ENCODE results near the gene SYN1. TPM values are rescaled to one million over a fixed set of nuclear protein-coding genes. Genes with fewer than 3 reads are reported as not detected.

Gene SYN1
- total and polyA plus RNA-seq, 12 donors = 0.12 to 16.5 (median 3.8) TPM; not detected in 1

- 83 to 92% (median 87%) methylated on average over 4 to 5 of the region's 5 CpGs for WGBS, 4 donors
- no peaks in the 10 kb centered on the region for H3K9me3 ChIP-seq (replicated peaks in 1 of 3)
- intact Hi-C loops (cut with DNase I) = no loop called here
- H3K4me3 ChIP-seq = no peak overlapping the region
- TF ChIP-seq, protein P1, sequence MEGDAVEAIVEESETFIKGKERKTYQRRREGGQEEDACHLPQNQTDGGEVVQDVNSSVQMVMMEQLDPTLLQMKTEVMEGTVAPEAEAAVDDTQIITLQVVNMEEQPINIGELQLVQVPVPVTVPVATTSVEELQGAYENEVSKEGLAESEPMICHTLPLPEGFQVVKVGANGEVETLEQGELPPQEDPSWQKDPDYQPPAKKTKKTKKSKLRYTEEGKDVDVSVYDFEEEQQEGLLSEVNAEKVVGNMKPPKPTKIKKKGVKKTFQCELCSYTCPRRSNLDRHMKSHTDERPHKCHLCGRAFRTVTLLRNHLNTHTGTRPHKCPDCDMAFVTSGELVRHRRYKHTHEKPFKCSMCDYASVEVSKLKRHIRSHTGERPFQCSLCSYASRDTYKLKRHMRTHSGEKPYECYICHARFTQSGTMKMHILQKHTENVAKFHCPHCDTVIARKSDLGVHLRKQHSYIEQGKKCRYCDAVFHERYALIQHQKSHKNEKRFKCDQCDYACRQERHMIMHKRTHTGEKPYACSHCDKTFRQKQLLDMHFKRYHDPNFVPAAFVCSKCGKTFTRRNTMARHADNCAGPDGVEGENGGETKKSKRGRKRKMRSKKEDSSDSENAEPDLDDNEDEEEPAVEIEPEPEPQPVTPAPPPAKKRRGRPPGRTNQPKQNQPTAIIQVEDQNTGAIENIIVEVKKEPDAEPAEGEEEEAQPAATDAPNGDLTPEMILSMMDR (IDR thresholded peaks at IDR 0.05) = no peak
- TF ChIP-seq POLR2A (IDR thresholded peaks at IDR 0.05) = no peak
- H3K4me1 ChIP-seq (replicated peaks in 1 of 2) = no peaks in the 10 kb centered on the region
- no peaks in the 10 kb centered on the region for H3K36me3 ChIP-seq (replicated peaks in 1 of 2)
- no peak for DNase-seq
- H3K27ac ChIP-seq = no peak overlapping the region
- H3K27me3 ChIP-seq = no peaks in the 10 kb centered on the region
These were observed 76.2 kb downstream of the SYN1 start for GRCh38 chrX:47543496-47543895.

GRCh38 chrX:47540754-47541538, 78.7 kb downstream of the SYN1 start:
- Histone ChIP-seq H3K36me3 (replicated peaks in 1 of 2) (no peaks in the 10 kb centered on the region), H3K27ac (peak overlapping the region in 3 of 5 donors; percentile 30 to 63 (median 47)), H3K4me1 (replicated peaks in 1 of 2) (no peaks in the 10 kb centered on the region), H3K27me3 (no peaks in the 10 kb centered on the region), H3K4me3 (no peak overlapping the region), H3K9me3 (replicated peaks in 1 of 3) (no peaks in the 10 kb centered on the region)
- intact Hi-C loops (cut with DNase I) = no loop called here
- peak in 1 of 2 donors; percentile 65 for TF ChIP-seq POLR2A (IDR thresholded peaks at IDR 0.05)
- TF ChIP-seq, protein P1 (IDR thresholded peaks at IDR 0.05) = peak; percentile 13 to 71 (median 52)
- WGBS, 4 donors = 25 to 41% (median 34%) methylated on average over 12 to 15 of the region's 15 CpGs
- DNase-seq = peak; percentile 74 to 91 (median 84)

- no peak for DNase-seq
- H3K27me3 ChIP-seq = no peaks in the 10 kb centered on the region
- no peaks in the 10 kb centered on the region for H3K36me3 ChIP-seq (replicated peaks in 1 of 2)
- H3K4me3 ChIP-seq = no peak overlapping the region
- intact Hi-C loops (cut with DNase I) = no loop called here
- H3K27ac ChIP-seq = peak overlapping the region in 2 of 5 donors; percentile 19 to 63
- no peaks in the 10 kb centered on the region for H3K4me1 ChIP-seq (replicated peaks in 1 of 2)
- TF ChIP-seq POLR2A (IDR thresholded peaks at IDR 0.05) = no peak
- TF ChIP-seq, protein P1 (IDR thresholded peaks at IDR 0.05) = no peak
- no peaks in the 10 kb centered on the region for H3K9me3 ChIP-seq (replicated peaks in 1 of 3)
These were observed 79.8 kb downstream of the SYN1 start for GRCh38 chrX:47539860-47540259.

DNA sequence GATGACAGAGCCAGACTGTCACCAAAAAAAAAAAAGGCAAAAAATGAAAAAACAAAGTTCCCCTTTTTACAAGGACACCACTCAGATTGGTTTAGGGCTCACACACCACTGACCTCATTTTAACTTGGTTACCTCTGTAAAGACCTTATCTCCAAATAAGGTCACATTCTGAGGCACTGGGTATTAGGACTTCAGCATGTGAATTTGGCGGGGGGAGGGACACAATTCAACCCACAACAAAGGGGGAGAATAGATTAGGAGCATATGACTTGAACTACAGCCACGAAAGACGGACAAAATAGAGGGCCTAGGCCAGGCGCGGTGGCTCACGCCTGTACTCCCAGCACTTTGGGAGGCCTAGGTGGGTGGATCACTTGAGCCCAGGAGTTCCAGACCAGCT, 89.6 kb downstream of the SYN1 start:
- Histone ChIP-seq H3K27me3 (no peaks in the 10 kb centered on the region), H3K36me3 (replicated peaks in 1 of 2) (no peaks in the 10 kb centered on the region), H3K9me3 (replicated peaks in 1 of 3) (no peaks in the 10 kb centered on the region), H3K4me1 (replicated peaks in 1 of 2) (no peaks in the 10 kb centered on the region), H3K4me3 (no peak overlapping the region), H3K27ac (no peak overlapping the region)
- no peak for DNase-seq
- 78 to 86% (median 84%) methylated on average over 5 to 6 of the region's 6 CpGs for WGBS, 4 donors
- intact Hi-C loops (cut with DNase I) = no loop called here
- TF ChIP-seq, protein P1 (IDR thresholded peaks at IDR 0.05) = no peak
- TF ChIP-seq POLR2A (IDR thresholded peaks at IDR 0.05) = no peak
